IPS-NIHi11 (cell line): ENCODE results near the gene LPP.
"Not testable (repeated sequence)": the region's sequence is repeated elsewhere in the genome, so short reads cannot be mapped to it uniquely, and the experiment has no call there.

ENCODE experiments used
- DNase-seq: peaks from one replicate; pipeline ENCODE4 v3.0.0; 2012; ENCODE audit warnings: mixed read lengths, low spot score

The LPP gene

GRCh38 chr3:188154014-188154808 is at the start of gene LPP:
TSS of gene LPP (plus strand) at chr3:188154157. CDS start at chr3:188406121, 251,964 bp downstream.
- DNase-seq, result peak; percentile 91

DNA sequence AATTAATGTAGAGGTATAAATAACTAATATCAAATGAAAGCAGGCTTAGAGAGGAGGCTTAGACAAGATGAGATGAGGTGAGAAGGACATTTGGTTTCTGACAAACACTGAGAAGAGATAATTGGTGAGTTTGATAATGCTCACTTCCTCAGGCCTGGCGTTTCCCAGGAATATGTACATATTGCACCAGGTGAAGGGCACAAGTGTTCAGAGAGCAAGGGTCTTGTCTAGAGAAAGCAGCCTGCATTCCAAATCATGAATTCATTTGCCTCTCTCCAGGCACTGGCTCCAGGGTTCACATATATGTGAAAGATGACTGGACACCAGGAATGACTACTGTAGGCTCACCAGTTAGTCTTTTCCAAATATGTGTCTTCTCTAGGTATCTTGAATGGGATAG is 48.0 kb upstream of the LPP start:
- DNase-seq, result no peak

DNA sequence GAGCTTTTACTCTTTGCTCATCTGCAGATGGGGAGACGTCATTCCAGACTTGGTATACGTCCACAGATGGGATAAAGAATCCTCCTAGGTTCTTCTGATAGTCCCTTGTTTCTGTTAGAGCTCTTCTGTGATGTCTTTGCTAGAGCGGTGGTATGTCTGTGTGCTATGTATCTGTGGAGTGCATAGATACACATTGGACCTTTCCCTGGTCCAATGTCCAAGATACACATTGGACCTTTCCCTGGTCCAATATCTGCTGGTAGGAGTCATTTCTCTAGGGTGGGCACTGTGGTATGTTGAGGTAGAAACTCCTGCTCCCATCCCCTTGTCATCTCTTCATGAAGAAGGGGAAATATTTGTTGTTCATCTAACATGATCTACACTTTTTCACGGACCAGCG is 47.5 kb upstream of the LPP start:
- DNase-seq, result no peak

GRCh38 chr3:188106887-188107830 is 46.8 kb upstream of the LPP start:
- peak; percentile 32 for DNase-seq

GRCh38 chr3:188108703-188109412 is 45.1 kb upstream of the LPP start:
- DNase-seq, result no peak

DNA sequence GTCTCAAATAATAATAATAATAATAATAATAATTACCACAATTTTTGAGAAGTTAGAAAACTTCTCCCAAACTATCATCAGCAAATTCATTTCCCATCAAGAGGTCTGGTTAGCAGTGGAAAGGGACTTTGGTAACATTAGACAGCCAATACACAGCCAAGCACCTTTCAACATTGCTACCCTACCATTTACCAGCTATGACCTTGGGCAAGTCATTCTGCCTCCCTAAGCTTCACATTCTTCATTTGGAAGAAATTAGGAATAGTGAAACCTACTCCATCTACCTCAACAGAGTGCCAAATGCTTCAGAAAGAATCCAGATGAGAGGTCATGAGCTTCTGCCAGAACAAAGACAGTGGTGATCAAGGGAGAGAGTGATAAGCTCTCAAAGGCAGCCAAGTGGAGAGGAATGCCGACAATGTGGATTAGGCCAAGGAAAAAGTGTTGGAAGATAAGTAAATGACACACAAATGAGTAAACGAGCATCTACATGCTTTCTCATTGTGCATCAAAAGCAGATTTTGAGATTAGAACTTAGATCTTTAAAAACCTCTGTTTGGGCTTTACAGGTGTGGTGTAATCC is 42.9 kb upstream of the LPP start:
- no peak for DNase-seq

GRCh38 chr3:188113756-188114155 is 40.2 kb upstream of the LPP start:
- DNase-seq, result no peak

DNA sequence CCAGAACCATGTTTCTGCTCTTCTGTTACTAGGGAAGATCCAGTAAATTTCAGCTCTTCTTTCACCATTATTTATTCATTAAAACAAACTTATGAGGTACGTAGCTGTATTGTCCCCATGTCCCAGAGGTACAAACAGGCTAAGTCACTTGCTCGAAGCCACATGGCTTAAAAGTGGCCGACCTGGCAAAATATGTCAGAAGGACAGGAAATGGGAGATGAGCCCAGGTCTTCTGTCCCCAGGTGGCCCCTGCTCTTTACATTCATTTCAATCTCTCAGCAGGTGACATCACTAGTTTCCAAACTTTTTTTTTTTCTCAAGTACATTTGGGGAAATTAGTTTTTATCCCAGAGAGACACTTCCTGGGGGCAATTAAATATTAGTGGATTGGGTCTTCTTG is 34.1 kb upstream of the LPP start:
- DNase-seq, result no peak

- DNase-seq, result no peak
Observed at GRCh38 chr3:188122571-188123169, 31.3 kb upstream of the LPP start.

DNA sequence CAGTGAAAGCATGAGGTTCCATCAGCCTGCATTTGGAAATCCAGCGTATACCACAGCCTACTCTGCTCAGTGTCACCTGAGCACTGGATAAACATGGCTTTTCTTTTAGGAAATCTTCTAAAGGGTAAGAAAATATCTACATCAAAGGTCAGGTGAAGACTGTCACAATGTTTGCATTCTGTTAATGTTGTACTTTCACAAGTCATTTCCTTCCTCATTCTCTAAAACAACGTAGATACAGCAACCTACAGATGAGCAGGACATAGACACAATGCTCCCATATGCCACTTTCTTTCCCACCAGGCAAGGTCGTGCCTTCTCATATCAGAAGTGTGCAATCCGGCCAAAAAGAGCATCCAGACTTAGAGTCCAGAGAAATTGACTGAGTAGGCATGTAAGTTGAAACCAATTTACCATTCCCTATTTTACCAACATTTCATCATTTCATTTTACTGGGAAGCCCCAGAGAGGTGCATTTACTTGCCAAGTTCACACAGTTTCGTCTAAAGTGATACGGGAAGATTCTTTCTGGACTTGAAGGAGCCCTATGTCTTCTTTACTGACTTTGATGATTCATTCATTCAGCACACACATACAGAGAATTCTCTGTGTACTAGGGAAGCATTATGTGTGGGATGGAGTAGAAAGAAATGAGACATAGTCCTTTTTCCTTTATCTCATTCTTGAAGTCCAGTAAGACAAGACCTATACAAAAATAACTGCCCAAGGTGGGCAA is 30.6 kb upstream of the LPP start:
- DNase-seq, result no peak

- no peak for DNase-seq
Observed at GRCh38 chr3:188124184-188124583, 29.8 kb upstream of the LPP start.

DNA sequence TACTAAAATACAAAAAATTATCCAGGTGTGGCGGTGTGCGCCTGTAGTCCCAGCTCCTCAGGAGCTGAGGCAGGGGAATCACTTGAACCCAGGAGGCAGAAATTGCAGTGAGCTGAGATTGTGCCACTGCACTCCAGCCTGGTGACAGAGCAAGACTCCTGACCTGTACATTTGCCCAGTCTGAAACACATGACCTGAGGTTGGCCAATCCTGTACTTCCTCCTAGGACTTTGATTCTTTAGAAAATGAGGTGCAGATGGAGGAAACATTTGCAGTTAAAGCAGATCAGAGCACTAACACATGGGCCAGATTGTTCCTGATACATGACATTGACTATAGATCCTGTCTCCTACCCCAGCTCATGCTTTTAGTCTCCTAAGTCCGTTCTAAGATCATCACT is 28.9 kb upstream of the LPP start:
- DNase-seq, result no peak

DNA sequence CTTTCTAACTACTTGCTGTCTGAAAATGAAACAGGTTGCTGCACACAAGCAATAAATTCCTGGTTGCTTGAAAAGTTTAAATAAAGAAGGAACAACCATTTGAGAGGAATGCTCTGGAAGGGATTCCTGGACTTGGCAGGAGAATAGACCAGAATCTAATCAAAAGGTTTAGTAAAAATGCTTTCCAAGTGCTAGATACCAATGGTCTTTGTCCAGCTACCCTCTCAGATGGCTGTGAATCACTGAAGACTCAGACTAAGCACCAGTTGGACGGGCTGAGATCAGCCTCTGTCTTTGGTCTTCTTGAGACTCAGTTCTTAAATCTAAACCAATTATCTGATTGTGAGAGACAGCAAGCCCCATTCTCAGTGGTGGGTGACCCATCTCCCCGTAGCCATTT is 27.7 kb upstream of the LPP start:
- no peak for DNase-seq

- no peak for DNase-seq
Observed at GRCh38 chr3:188126934-188127333, 27.0 kb upstream of the LPP start.

- DNase-seq, result no peak
Observed at GRCh38 chr3:188128905-188129304, 25.1 kb upstream of the LPP start.

DNA sequence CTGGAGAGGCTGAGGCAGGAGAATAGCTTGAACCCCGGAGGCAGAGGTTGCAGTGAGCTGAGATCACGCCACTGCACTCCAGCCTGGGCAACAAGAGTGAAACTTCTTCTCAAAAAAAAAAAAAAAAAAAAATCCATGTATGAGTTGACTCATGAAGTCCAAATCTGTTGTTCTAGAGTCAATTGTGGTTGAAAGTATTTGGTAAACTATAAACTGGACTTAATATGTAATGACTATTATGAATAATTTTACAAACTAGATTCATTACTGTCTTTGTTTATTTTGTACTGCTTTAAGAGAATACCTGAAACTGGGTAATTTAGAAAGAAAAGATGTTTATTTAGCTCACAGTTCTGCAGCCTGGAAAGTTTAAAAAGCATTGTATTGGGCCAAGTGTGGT is 22.9 kb upstream of the LPP start:
- DNase-seq, result not testable (repeated sequence)

GRCh38 chr3:188133219-188133618 is 20.7 kb upstream of the LPP start:
- DNase-seq, result no peak

DNA sequence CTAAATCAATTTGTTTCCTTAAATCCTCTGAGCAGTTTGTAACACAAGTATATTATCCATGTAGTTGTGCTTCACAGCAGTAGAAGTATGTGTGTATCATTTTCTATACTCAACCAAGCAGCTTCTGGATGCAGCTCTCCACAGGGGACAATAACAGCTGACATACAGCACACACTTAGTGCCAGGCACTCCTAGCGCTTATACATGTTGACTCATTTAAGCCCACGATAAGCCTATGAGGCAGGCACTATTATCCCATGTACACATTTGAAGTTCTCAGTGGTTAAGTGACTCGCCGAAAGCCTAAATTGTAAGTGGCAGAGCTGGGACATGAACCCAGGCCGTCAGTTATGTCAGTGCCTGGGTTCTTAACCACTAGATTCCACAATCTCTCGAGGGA is 20.3 kb upstream of the LPP start:
- DNase-seq, result no peak

GRCh38 chr3:188134079-188134478 is 19.9 kb upstream of the LPP start:
- DNase-seq, result no peak

DNA sequence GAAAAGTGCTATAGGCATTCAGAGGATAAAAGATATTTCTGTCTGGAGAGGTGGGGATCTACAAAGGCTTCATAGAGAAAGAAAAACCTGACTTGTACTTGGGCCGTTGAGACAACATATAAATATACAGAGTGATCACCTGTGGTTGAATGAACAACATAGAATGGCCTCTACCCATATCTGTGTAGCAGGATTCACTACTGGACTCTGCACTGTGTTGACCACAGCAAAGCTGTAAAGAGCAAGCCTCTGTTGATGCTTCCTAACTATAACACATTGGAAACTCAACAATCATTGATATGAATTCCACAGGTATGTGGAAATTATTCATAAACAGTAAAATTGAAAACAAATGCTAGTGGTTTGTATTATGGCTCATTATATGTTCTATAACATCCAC is 19.1 kb upstream of the LPP start:
- DNase-seq, result no peak

GRCh38 chr3:188135271-188135670 is 18.7 kb upstream of the LPP start:
- no peak for DNase-seq
